Measurements from ENCODE around the gene NDRG3.

Gene NDRG3

GRCh38 chr20:36775196-36775595 lies 29.3 kb upstream of the NDRG3 start:
- Histone ChIP-seq H3F3A (ENCODE audit: insufficient read depth) (peaks cover 20% of the 10 kb centered on the region), H3K9me2 (replicated peaks; ENCODE audit: insufficient read depth, low read length) (no peaks in the 10 kb centered on the region), H4K20me1 (ENCODE audit: low read depth, low read length) (no peaks in the 10 kb centered on the region), H3K36me3 (ENCODE audit: low read length) (peaks cover 5% of the 10 kb centered on the region; the same call in 1 of the 2 replicates), H3K9ac (ENCODE audit: low read length) (no peak overlapping the region), H3K79me2 (ENCODE audit: insufficient read depth, low read length) (peaks cover 22% of the 10 kb centered on the region), H3K9me3 (ENCODE audit: insufficient read depth, low read length) (no peaks in the 10 kb centered on the region), H3K4me2 (ENCODE audit: low read depth, low read length, poor library complexity, severe bottlenecking) (no peak overlapping the region), H2AFZ (ENCODE audit: low read depth, low read length, severe bottlenecking) (no peak overlapping the region), H3K4me3 (ENCODE audit: insufficient read depth, low read length, poor library complexity, severe bottlenecking) (no peak overlapping the region), H3K27me3 (ENCODE audit: low read length) (no peaks in the 10 kb centered on the region), H3K27ac (ENCODE audit: low read depth, low read length) (no peak overlapping the region)
- no peak for TF ChIP-seq CTCF (IDR thresholded peaks at IDR 0.05; ENCODE audit: insufficient read depth, low read length, poor library complexity, severe bottlenecking)
- no peak for TF ChIP-seq EZH2phosphoT487 (conservative IDR thresholded peaks at IDR 0.05; ENCODE audit: low read length)

- Histone ChIP-seq H3K9me3 (ENCODE audit: insufficient read depth, low read length) (no peaks in the 10 kb centered on the region), H3K4me3 (ENCODE audit: insufficient read depth, low read length, poor library complexity, severe bottlenecking) (peak within 1 kb of the TSS; percentile 75), H3K9ac (ENCODE audit: low read length) (peak within 1 kb of the TSS; percentile 90), H4K20me1 (ENCODE audit: low read depth, low read length) (no peaks in the 10 kb centered on the region), H3K79me2 (ENCODE audit: insufficient read depth, low read length) (peaks cover 23% of the 10 kb centered on the region), H3K4me2 (ENCODE audit: low read depth, low read length, poor library complexity, severe bottlenecking) (peak within 1 kb of the TSS; percentile 94), H3K9me2 (replicated peaks; ENCODE audit: insufficient read depth, low read length) (no peaks in the 10 kb centered on the region), H3K27me3 (ENCODE audit: low read length) (no peaks in the 10 kb centered on the region), H2AFZ (ENCODE audit: low read depth, low read length, severe bottlenecking) (peak within 1 kb of the TSS; percentile 97), H3K27ac (ENCODE audit: low read depth, low read length) (peak within 1 kb of the TSS; percentile 54), H3F3A (ENCODE audit: insufficient read depth) (peaks cover 20% of the 10 kb centered on the region), H3K36me3 (ENCODE audit: low read length) (peaks cover 12% of the 10 kb centered on the region; the same call in 1 of the 2 replicates)
- TF ChIP-seq CTCF (IDR thresholded peaks at IDR 0.05; ENCODE audit: insufficient read depth, low read length, poor library complexity, severe bottlenecking) (no peak), EZH2phosphoT487 (conservative IDR thresholded peaks at IDR 0.05; ENCODE audit: low read length) (no peak)
Measured at GRCh38 chr20:36773597-36774390, 27.9 kb upstream of the NDRG3 start, which contains the start of gene DSN1. Gene DSN1 (minus strand): TSS chr20:36773763. CDS start chr20:36771458, 2,305 bp downstream.

GRCh38 chr20:36773107-36773596 lies 27.3 kb upstream of the NDRG3 start:
- H3K9me2 ChIP-seq (replicated peaks; ENCODE audit: insufficient read depth, low read length): no peaks in the 10 kb centered on the region
- H3K9ac ChIP-seq (ENCODE audit: low read length): peak overlapping the region; percentile 90
- H3F3A ChIP-seq (ENCODE audit: insufficient read depth): peaks cover 20% of the 10 kb centered on the region
- peak overlapping the region; percentile 47 for H2AFZ ChIP-seq (ENCODE audit: low read depth, low read length, severe bottlenecking)
- H3K27ac ChIP-seq (ENCODE audit: low read depth, low read length): peak overlapping the region; percentile 43
- peak overlapping the region; percentile 94 for H3K4me2 ChIP-seq (ENCODE audit: low read depth, low read length, poor library complexity, severe bottlenecking)
- peaks cover 13% of the 10 kb centered on the region; the same call in 1 of the 2 replicates for H3K36me3 ChIP-seq (ENCODE audit: low read length)
- peaks cover 23% of the 10 kb centered on the region for H3K79me2 ChIP-seq (ENCODE audit: insufficient read depth, low read length)
- no peaks in the 10 kb centered on the region for H3K27me3 ChIP-seq (ENCODE audit: low read length)
- H3K4me3 ChIP-seq (ENCODE audit: insufficient read depth, low read length, poor library complexity, severe bottlenecking): peak overlapping the region; percentile 75
- TF ChIP-seq EZH2phosphoT487 (conservative IDR thresholded peaks at IDR 0.05; ENCODE audit: low read length): no peak
- no peaks in the 10 kb centered on the region for H4K20me1 ChIP-seq (ENCODE audit: low read depth, low read length)
- H3K9me3 ChIP-seq (ENCODE audit: insufficient read depth, low read length): no peaks in the 10 kb centered on the region

- Histone ChIP-seq H3K36me3 (ENCODE audit: low read length) (peaks cover 13% of the 10 kb centered on the region; the same call in 1 of the 2 replicates), H3K79me2 (ENCODE audit: insufficient read depth, low read length) (peaks cover 23% of the 10 kb centered on the region), H3K27ac (ENCODE audit: low read depth, low read length) (no peak overlapping the region), H3K4me3 (ENCODE audit: insufficient read depth, low read length, poor library complexity, severe bottlenecking) (no peak overlapping the region), H3K9me3 (ENCODE audit: insufficient read depth, low read length) (no peaks in the 10 kb centered on the region), H2AFZ (ENCODE audit: low read depth, low read length, severe bottlenecking) (no peak overlapping the region), H4K20me1 (ENCODE audit: low read depth, low read length) (no peaks in the 10 kb centered on the region), H3K27me3 (ENCODE audit: low read length) (no peaks in the 10 kb centered on the region), H3F3A (ENCODE audit: insufficient read depth) (peaks cover 13% of the 10 kb centered on the region; the same call in 1 of the 2 replicates), H3K9me2 (replicated peaks; ENCODE audit: insufficient read depth, low read length) (no peaks in the 10 kb centered on the region), H3K9ac (ENCODE audit: low read length) (peak overlapping the region; percentile 29), H3K4me2 (ENCODE audit: low read depth, low read length, poor library complexity, severe bottlenecking) (no peak overlapping the region)
- no peak for TF ChIP-seq CTCF (IDR thresholded peaks at IDR 0.05; ENCODE audit: insufficient read depth, low read length, poor library complexity, severe bottlenecking)
- TF ChIP-seq EZH2phosphoT487 (conservative IDR thresholded peaks at IDR 0.05; ENCODE audit: low read length): no peak
Measured at GRCh38 chr20:36770680-36771079, 24.8 kb upstream of the NDRG3 start.
